Motor neuron (in vitro differentiated cells): ENCODE data around the gene TPSAB1. TPM values are rescaled to one million over a fixed set of nuclear protein-coding genes. Genes with fewer than 3 reads are reported as not detected.

Experiments
- ATAC-seq, 8 experiments: fragments of 200-7000 bp; cut with Tn5 transposase; replicated peaks in 6 of 8; 2 replicates each; pipeline ENCODE4 v1.8.0; 2021; ENCODE audit warnings: mild to moderate bottlenecking in 8 of 8, moderate library complexity in 8 of 8
- H3K27ac ChIP-seq, 2 donors: fragments of 250-450 bp; sonication (Bioruptor Pico); 2 replicates each; pipeline ENCODE4 v1.9.0; 2021; ENCODE audit warnings: antibody characterized with exemption in 2 of 2, mild to moderate bottlenecking in 2 of 2, moderate library complexity in 1 of 2
- H3K4me1 ChIP-seq, 2 donors: fragments of 250-450 bp; sonication (Bioruptor Pico); replicated peaks in 1 of 2; 2 replicates each; pipeline ENCODE4 v1.6.1; 2021; ENCODE audit warnings: antibody characterized with exemption in 2 of 2, mild to moderate bottlenecking in 2 of 2, moderate library complexity in 1 of 2
- H3K4me3 ChIP-seq, 5 donors: fragments of 250-450 bp; sonication (Bioruptor Pico); 2 replicates each; pipeline ENCODE4 v1.9.0; 2021; ENCODE audit warnings: antibody characterized with exemption in 5 of 5, mild to moderate bottlenecking in 5 of 5, moderate library complexity in 4 of 5
- WGBS, 10 experiments: fragments of 450-650 bp; shearing (Covaris generic); methylation state at CpG; one replicate each; pipeline ENCODE4 v1.0.0; 2022; 5-methylcytosine and 5-hydroxymethylcytosine counted together
- in situ Hi-C, 9 experiments: fragments of 400-800 bp; cut with MboI; loops; one replicate each; pipeline ENCODE4 v1.15.0; 2021; ENCODE audit warnings: low sequenced_read_pairs in 9 of 9, low pct_unique_long_range_greater_than_20kb in 2 of 9; ENCODE audit not compliant: unreplicated experiment in 9 of 9
- total RNA-seq, 8 experiments: library from RNA; unstranded; fragments of 300-600 nt; gene quantifications; 2 replicates each; pipeline versions ENCODE4 v1.2.3 to v1.2.4, GENCODE V29; 2022

The TPSAB1 gene
- total RNA-seq, 8 experiments from 2014 or later: 0.31 to 0.81 (median 0.46) TPM; not detected in 4

GRCh38 chr16:1213231-1213630 lies 27.3 kb upstream of the TPSAB1 start:
- in situ Hi-C loops: no loop called here
- no peak for ATAC-seq
- no peak overlapping the region for H3K4me3 ChIP-seq
- H3K4me1 ChIP-seq: no peaks in the 10 kb centered on the region
- no peak overlapping the region for H3K27ac ChIP-seq
- WGBS, 10 experiments: 80% methylated on average over 2 of the region's 8 CpGs; no CpG with 5 or more reads in 9 of the 10 experiments

GRCh38 chr16:1213796-1214372 lies 26.6 kb upstream of the TPSAB1 start:
- no peak overlapping the region for H3K27ac ChIP-seq
- ATAC-seq: no peak
- no peaks in the 10 kb centered on the region for H3K4me1 ChIP-seq
- WGBS, 10 experiments: 11 to 81% (median 70%) methylated on average over 2 to 4 of the region's 25 CpGs; no CpG with 5 or more reads in 7 of the 10 experiments
- H3K4me3 ChIP-seq: no peak overlapping the region
- in situ Hi-C loops: no loop called here

- H3K27ac ChIP-seq: no peak overlapping the region
- ATAC-seq: no peak
- in situ Hi-C loops: no loop called here
- H3K4me3 ChIP-seq: no peak overlapping the region
- WGBS, 10 experiments: no CpG with 5 or more reads among the region's 16 CpGs
- H3K4me1 ChIP-seq: no peaks in the 10 kb centered on the region
Measured at GRCh38 chr16:1214719-1215118, 25.8 kb upstream of the TPSAB1 start.

GRCh38 chr16:1215574-1216295 lies 24.8 kb upstream of the TPSAB1 start:
- Histone ChIP-seq H3K4me3 (no peak overlapping the region), H3K4me1 (no peaks in the 10 kb centered on the region), H3K27ac (no peak overlapping the region)
- ATAC-seq: no peak
- in situ Hi-C loops: no loop called here
- WGBS, 10 experiments: 60 to 100% (median 94%) methylated on average over 1 to 7 of the region's 32 CpGs; no CpG with 5 or more reads in 7 of the 10 experiments

- no peak for ATAC-seq
- Histone ChIP-seq H3K27ac (no peak overlapping the region), H3K4me1 (no peaks in the 10 kb centered on the region), H3K4me3 (no peak overlapping the region)
- WGBS, 10 experiments: 83% methylated on average over 2 of the region's 12 CpGs; no CpG with 5 or more reads in 9 of the 10 experiments
- in situ Hi-C loops: no loop called here
Measured at GRCh38 chr16:1216296-1216619, 24.2 kb upstream of the TPSAB1 start.

- Histone ChIP-seq H3K27ac (no peak overlapping the region), H3K4me3 (no peak overlapping the region), H3K4me1 (no peaks in the 10 kb centered on the region)
- in situ Hi-C loops: no loop called here
- 20 to 96% methylated on average over 2 to 9 of the region's 32 CpGs; no CpG with 5 or more reads in 8 of the 10 experiments for WGBS, 10 experiments
- ATAC-seq: no peak
Measured at GRCh38 chr16:1216681-1217400, 23.7 kb upstream of the TPSAB1 start.

- WGBS, 10 experiments: 60 to 66% methylated on average over 3 to 4 of the region's 24 CpGs; no CpG with 5 or more reads in 8 of the 10 experiments
- no peak overlapping the region for H3K27ac ChIP-seq
- no peaks in the 10 kb centered on the region for H3K4me1 ChIP-seq
- no peak overlapping the region for H3K4me3 ChIP-seq
- in situ Hi-C loops: no loop called here
- ATAC-seq: peak in 2 of 8 experiments; percentile 1 to 8
Measured at GRCh38 chr16:1217526-1217925, 23.0 kb upstream of the TPSAB1 start.

- Histone ChIP-seq H3K4me3 (no peak overlapping the region), H3K27ac (no peak overlapping the region), H3K4me1 (no peaks in the 10 kb centered on the region)
- in situ Hi-C loops: no loop called here
- 98 to 100% methylated on average over 1 to 7 of the region's 49 CpGs; no CpG with 5 or more reads in 8 of the 10 experiments for WGBS, 10 experiments
- no peak for ATAC-seq
Measured at GRCh38 chr16:1218061-1218929, 22.2 kb upstream of the TPSAB1 start.

- no peak for ATAC-seq
- no peak overlapping the region for H3K4me3 ChIP-seq
- 80 to 98% methylated on average over 2 to 9 of the region's 24 CpGs; no CpG with 5 or more reads in 8 of the 10 experiments for WGBS, 10 experiments
- in situ Hi-C loops: no loop called here
- no peaks in the 10 kb centered on the region for H3K4me1 ChIP-seq
- H3K27ac ChIP-seq: no peak overlapping the region
Measured at GRCh38 chr16:1218930-1219611, 21.4 kb upstream of the TPSAB1 start.

GRCh38 chr16:1220098-1220728 lies 20.3 kb upstream of the TPSAB1 start:
- in situ Hi-C loops: no loop called here
- no peak overlapping the region for H3K4me3 ChIP-seq
- ATAC-seq: peak in 1 of 8 experiments; percentile 3
- no peaks in the 10 kb centered on the region for H3K4me1 ChIP-seq
- 93 to 100% (median 97%) methylated on average over 6 to 20 of the region's 55 CpGs; no CpG with 5 or more reads in 7 of the 10 experiments for WGBS, 10 experiments
- no peak overlapping the region for H3K27ac ChIP-seq

- WGBS, 10 experiments: 33 to 100% (median 95%) methylated on average over 3 to 23 of the region's 48 CpGs; no CpG with 5 or more reads in 6 of the 10 experiments
- Histone ChIP-seq H3K4me1 (no peaks in the 10 kb centered on the region), H3K4me3 (no peak overlapping the region), H3K27ac (no peak overlapping the region)
- peak in 1 of 8 experiments; percentile 22 for ATAC-seq
- in situ Hi-C loops: no loop called here
Measured at GRCh38 chr16:1220841-1221627, 19.5 kb upstream of the TPSAB1 start.
